Right atrium auricular region (tissue), 2 donors: ENCODE results near the gene ATP2A3. TPM values are rescaled to one million over a fixed set of nuclear protein-coding genes. Genes with fewer than 3 reads are reported as not detected.

Experiments used
- DNase-seq: peaks from one replicate; pipeline ENCODE4 v3.0.0-alpha.2; 2019; ENCODE audit warnings: low spot score
- H3K27ac ChIP-seq, 2 donors: fragments of 200-600 bp; sonication (generic); 1 replicate in 1 of 2; 2 replicates in 1 of 2; pipeline ENCODE4 v1.5.1; 2016 to 2019
- H3K27me3 ChIP-seq, 2 donors: fragments of 200-600 bp; sonication (generic); one replicate each; pipeline versions ENCODE4 v1.5.1 to v1.6.0; 2017 to 2019
- H3K36me3 ChIP-seq: fragments of 200-600 bp; sonication (generic); one replicate; pipeline ENCODE4 v1.5.1; 2016
- H3K4me1 ChIP-seq, 2 donors: fragments of 200-600 bp; sonication (generic); one replicate each; pipeline versions ENCODE4 v1.5.1 to v1.6.0; 2017 to 2019
- H3K4me3 ChIP-seq, 2 donors: fragments of 200-600 bp; sonication (generic); 1 replicate in 1 of 2; 2 replicates in 1 of 2; pipeline ENCODE4 v1.5.1; 2017 to 2019; ENCODE audit warnings: mild to moderate bottlenecking in 1 of 2, moderate library complexity in 1 of 2
- H3K9me3 ChIP-seq, 2 donors: fragments of 200-600 bp; sonication (generic); one replicate each; pipeline ENCODE4 v1.5.1; 2019
- CTCF ChIP-seq, 2 donors: fragments of 200-600 bp; sonication (generic); IDR thresholded peaks; one replicate each; pipeline ENCODE4 v1.5.1; 2019; ENCODE audit warnings: antibody characterized with exemption in 2 of 2
- total RNA-seq, 2 donors: library from RNA; depleted of rRNA; stranded (reverse); fragments of >200 nt; gene quantifications; one replicate each; pipeline ENCODE4 v1.1.0, GENCODE V29; 2016

Gene ATP2A3
- total RNA-seq, 2 donors from 2014 or later: 5.5 to 12.2 TPM

DNA sequence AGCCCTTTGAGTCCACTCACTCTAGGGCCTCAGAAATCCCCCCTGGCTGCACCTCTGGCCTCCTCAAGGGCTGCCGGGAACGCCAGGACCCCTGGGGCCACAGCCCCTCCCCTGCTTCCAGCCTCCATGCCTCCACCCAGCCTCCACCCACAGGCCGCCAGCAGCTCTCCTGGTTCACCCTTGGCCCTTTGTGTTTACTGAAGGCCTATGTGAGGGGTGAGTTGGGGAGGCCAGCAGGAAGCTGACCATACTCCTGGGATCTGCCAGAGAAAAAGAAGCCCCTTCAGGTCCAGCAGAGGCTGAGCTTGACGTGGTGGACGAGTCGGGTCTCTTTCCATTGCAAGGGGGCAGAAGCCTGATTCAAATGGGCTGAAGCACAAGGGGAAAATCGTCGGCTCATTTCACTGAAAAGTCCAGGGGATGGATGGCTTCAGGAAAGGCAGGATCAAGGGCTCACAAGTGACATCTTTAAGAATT lies 18.3 kb upstream of the ATP2A3 start:
- H3K9me3 ChIP-seq: peaks cover 0 to 7% of the 10 kb centered on the region in 2 donors
- no peak for DNase-seq
- no peaks in the 10 kb centered on the region for H3K27me3 ChIP-seq
- no peaks in the 10 kb centered on the region for H3K36me3 ChIP-seq
- H3K4me1 ChIP-seq: peaks cover 0 to 31% of the 10 kb centered on the region in 2 donors
- no peak for TF ChIP-seq CTCF (IDR thresholded peaks at IDR 0.05)
- no peak overlapping the region for H3K27ac ChIP-seq
- no peak overlapping the region for H3K4me3 ChIP-seq

GRCh38 chr17:3982113-3982512 lies 17.9 kb upstream of the ATP2A3 start:
- no peak for TF ChIP-seq CTCF (IDR thresholded peaks at IDR 0.05)
- H3K4me1 ChIP-seq: peaks cover 0 to 33% of the 10 kb centered on the region in 2 donors
- no peak for DNase-seq
- no peaks in the 10 kb centered on the region for H3K27me3 ChIP-seq
- H3K36me3 ChIP-seq: no peaks in the 10 kb centered on the region
- peaks cover 0 to 7% of the 10 kb centered on the region in 2 donors for H3K9me3 ChIP-seq
- H3K4me3 ChIP-seq: no peak overlapping the region
- H3K27ac ChIP-seq: no peak overlapping the region

GRCh38 chr17:3981455-3981854 lies 17.2 kb upstream of the ATP2A3 start:
- no peak for TF ChIP-seq CTCF (IDR thresholded peaks at IDR 0.05)
- H3K36me3 ChIP-seq: no peaks in the 10 kb centered on the region
- peaks cover 0 to 7% of the 10 kb centered on the region in 2 donors for H3K9me3 ChIP-seq
- no peak overlapping the region for H3K4me3 ChIP-seq
- peaks cover 0 to 33% of the 10 kb centered on the region in 2 donors for H3K4me1 ChIP-seq
- H3K27ac ChIP-seq: no peak overlapping the region
- no peaks in the 10 kb centered on the region for H3K27me3 ChIP-seq
- DNase-seq: no peak

GRCh38 chr17:3980381-3981014 lies 16.3 kb upstream of the ATP2A3 start:
- TF ChIP-seq CTCF (IDR thresholded peaks at IDR 0.05): no peak
- H3K27ac ChIP-seq: no peak overlapping the region
- H3K9me3 ChIP-seq: peaks cover 0 to 7% of the 10 kb centered on the region in 2 donors
- H3K27me3 ChIP-seq: no peaks in the 10 kb centered on the region
- no peak overlapping the region for H3K4me3 ChIP-seq
- H3K36me3 ChIP-seq: no peaks in the 10 kb centered on the region
- no peak for DNase-seq
- H3K4me1 ChIP-seq: peaks cover 0 to 36% of the 10 kb centered on the region in 2 donors

- H3K36me3 ChIP-seq: no peaks in the 10 kb centered on the region
- no peak overlapping the region for H3K27ac ChIP-seq
- no peak for DNase-seq
- no peak overlapping the region for H3K4me3 ChIP-seq
- H3K9me3 ChIP-seq: peaks cover 0 to 14% of the 10 kb centered on the region in 2 donors
- H3K27me3 ChIP-seq: no peaks in the 10 kb centered on the region
- no peak for TF ChIP-seq CTCF (IDR thresholded peaks at IDR 0.05)
- H3K4me1 ChIP-seq: peaks cover 0 to 32% of the 10 kb centered on the region in 2 donors
Measured at GRCh38 chr17:3979290-3979611, 15.0 kb upstream of the ATP2A3 start.
